Calu3 (cell line): ENCODE results near the gene RHBDF1. TPM values are rescaled to one million over a fixed set of nuclear protein-coding genes. Genes with fewer than 3 reads are reported as not detected.
A peak's percentile ranks its signal among the peaks of the same experiment; 100 is the strongest.
"Not testable (repeated sequence)": the region's sequence is repeated elsewhere in the genome, so short reads cannot be mapped to it uniquely, and the experiment has no call there.

Experiments used
- BruUV-seq: library from RNA; stranded (reverse); fragments of 400-500 nt; replicated peaks from 2 replicates; lab custom pipeline; 2021; lab: Mats Ljungman, UMichigan
- CTCF ChIA-PET: fragments of 300-600 bp; sonication (Branson Sonifier 250); formaldehyde crosslinking; loops from one replicate; lab custom pipeline; 2022; ENCODE audit warnings: antibody characterized with exemption; lab: Charles Lee
- DNase-seq: peaks from one replicate; pipeline ENCODE4 v3.0.0; 2022
- H3K27ac Mint-ChIP-seq: one replicate; pipeline ENCODE4 v1.8.0; 2022; ENCODE audit warnings: mixed read lengths; ENCODE audit not compliant: unreplicated experiment
- H3K27me3 Mint-ChIP-seq: one replicate; pipeline ENCODE4 v1.8.0; 2022; ENCODE audit warnings: mixed read lengths; ENCODE audit not compliant: unreplicated experiment
- H3K36me3 Mint-ChIP-seq: one replicate; pipeline ENCODE4 v1.8.0; 2022; ENCODE audit warnings: mild to moderate bottlenecking, moderate library complexity, mixed read lengths; ENCODE audit not compliant: insufficient read depth, unreplicated experiment
- H3K4me1 Mint-ChIP-seq: one replicate; pipeline ENCODE4 v1.8.0; 2022; ENCODE audit warnings: mild to moderate bottlenecking, low read depth, mixed read lengths; ENCODE audit not compliant: unreplicated experiment
- H3K4me3 Mint-ChIP-seq: one replicate; pipeline ENCODE4 v1.8.0; 2022; ENCODE audit warnings: mild to moderate bottlenecking, low read depth, moderate library complexity, mixed read lengths; ENCODE audit not compliant: unreplicated experiment
- H3K9me3 Mint-ChIP-seq: one replicate; pipeline ENCODE4 v1.8.0; 2022; ENCODE audit warnings: low read depth, mixed read lengths; ENCODE audit not compliant: unreplicated experiment
- CTCF ChIP-seq: fragments of 200-600 bp; IDR thresholded peaks from one replicate; pipeline ENCODE4 v1.8.0; 2022; ENCODE audit warnings: antibody characterized with exemption; ENCODE audit not compliant: unreplicated experiment
- intact Hi-C: fragments of 100-400 bp; cut with micrococcal nuclease; formaldehyde crosslinking; loops from one replicate; pipeline ENCODE4 v1.10.0; 2022; ENCODE audit not compliant: unreplicated experiment
- microRNA-seq: library from miRNA; unstranded; fragments of <30 nt; microRNA quantifications from one replicate; pipeline ENCODE4 v1.2.0, GENCODE V29; 2022
- total RNA-seq: library from RNA; stranded (reverse); gene quantifications from 2 replicates; pipeline ENCODE4 v1.2.3, GENCODE V29; 2022

Gene RHBDF1
- total RNA-seq, 1 experiment from 2014 or later = 60.2 TPM

DNA sequence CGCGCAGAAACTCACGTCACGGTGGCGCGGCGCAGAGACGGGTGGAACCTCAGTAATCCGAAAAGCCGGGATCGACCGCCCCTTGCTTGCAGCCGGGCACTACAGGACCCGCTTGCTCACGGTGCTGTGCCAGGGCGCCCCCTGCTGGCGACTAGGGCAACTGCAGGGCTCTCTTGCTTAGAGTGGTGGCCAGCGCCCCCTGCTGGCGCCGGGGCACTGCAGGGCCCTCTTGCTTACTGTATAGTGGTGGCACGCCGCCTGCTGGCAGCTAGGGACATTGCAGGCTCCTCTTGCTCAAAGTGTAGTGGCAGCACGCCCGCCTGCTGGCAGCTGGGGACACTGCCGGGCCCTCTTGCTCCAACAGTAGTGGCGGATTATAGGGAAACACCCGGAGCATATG lies 61.7 kb downstream of the RHBDF1 start:
- BruUV-seq, H3K4me1 Mint-ChIP-seq, H3K9me3 Mint-ChIP-seq, H3K27me3 Mint-ChIP-seq, intact Hi-C loops, H3K27ac Mint-ChIP-seq, CTCF ChIA-PET, H3K36me3 Mint-ChIP-seq: not testable (repeated sequence)
- H3K4me3 Mint-ChIP-seq = peak overlapping the region; percentile 28
- TF ChIP-seq CTCF = peak; percentile 14
- DNase-seq = peak; percentile 77

GRCh38 chr16:9903-10665 lies 62.3 kb downstream of the RHBDF1 start:
- Mint-ChIP-seq H3K4me1 (no peaks in the 10 kb centered on the region), H3K4me3 (no peak overlapping the region), H3K27me3 (no peaks in the 10 kb centered on the region), H3K27ac (no peak overlapping the region), H3K9me3 (no peaks in the 10 kb centered on the region), H3K36me3 (no peaks in the 10 kb centered on the region)
- no TSS peak for BruUV-seq
- intact Hi-C loops = no loop called here
- DNase-seq = no peak
- no peak for TF ChIP-seq CTCF
- CTCF ChIA-PET = no interaction called here

Small RNA genes within 50 kb of the gene (microRNA-seq; reads per million reads assigned to microRNA genes)
- gene MIR6859-4 = not detected

Other genes with a start within 250 kb of the RHBDF1 start
- gene POLR3K, start 19.0 kb downstream of the RHBDF1 start, total RNA-seq = 27.4 and 29.1 TPM in 2 replicates
- 37.8 and 38.7 TPM in 2 replicates for gene SNRNP25, start 18.8 kb downstream of the RHBDF1 start, total RNA-seq
- gene MPG, start 5.6 kb upstream of the RHBDF1 start, total RNA-seq = 40.1 and 45.6 TPM in 2 replicates
- 51.8 and 53.2 TPM in 2 replicates for gene NPRL3, start 66.0 kb upstream of the RHBDF1 start, total RNA-seq
- not detected in 2 replicates for gene HBZ, start 80.0 kb upstream of the RHBDF1 start, total RNA-seq
- not detected in 2 replicates for gene HBM, start 93.3 kb upstream of the RHBDF1 start, total RNA-seq
- gene HBA2, start 100.2 kb upstream of the RHBDF1 start, total RNA-seq = not detected in 2 replicates
- gene HBA1, start 104.0 kb upstream of the RHBDF1 start, total RNA-seq = not detected in 2 replicates
- not detected in 2 replicates for gene HBQ1, start 107.8 kb upstream of the RHBDF1 start, total RNA-seq
- gene LUC7L, start 156.8 kb upstream of the RHBDF1 start, total RNA-seq = 74.6 and 79.3 TPM in 2 replicates
- 118 and 130 TPM in 2 replicates for gene FAM234A, start 162.2 kb upstream of the RHBDF1 start, total RNA-seq
- 0.85 and 1.7 TPM in 2 replicates for gene RGS11, start 203.3 kb upstream of the RHBDF1 start, total RNA-seq
- 0.29 TPM in 1 of 2 replicates, not detected in the other for gene ARHGDIG, start 208.0 kb upstream of the RHBDF1 start, total RNA-seq
- gene PDIA2, start 210.5 kb upstream of the RHBDF1 start, total RNA-seq = 0.71 TPM in 1 of 2 replicates, not detected in the other